ENCODE results near the gene HIVEP3.

HIVEP3 gene

DNA sequence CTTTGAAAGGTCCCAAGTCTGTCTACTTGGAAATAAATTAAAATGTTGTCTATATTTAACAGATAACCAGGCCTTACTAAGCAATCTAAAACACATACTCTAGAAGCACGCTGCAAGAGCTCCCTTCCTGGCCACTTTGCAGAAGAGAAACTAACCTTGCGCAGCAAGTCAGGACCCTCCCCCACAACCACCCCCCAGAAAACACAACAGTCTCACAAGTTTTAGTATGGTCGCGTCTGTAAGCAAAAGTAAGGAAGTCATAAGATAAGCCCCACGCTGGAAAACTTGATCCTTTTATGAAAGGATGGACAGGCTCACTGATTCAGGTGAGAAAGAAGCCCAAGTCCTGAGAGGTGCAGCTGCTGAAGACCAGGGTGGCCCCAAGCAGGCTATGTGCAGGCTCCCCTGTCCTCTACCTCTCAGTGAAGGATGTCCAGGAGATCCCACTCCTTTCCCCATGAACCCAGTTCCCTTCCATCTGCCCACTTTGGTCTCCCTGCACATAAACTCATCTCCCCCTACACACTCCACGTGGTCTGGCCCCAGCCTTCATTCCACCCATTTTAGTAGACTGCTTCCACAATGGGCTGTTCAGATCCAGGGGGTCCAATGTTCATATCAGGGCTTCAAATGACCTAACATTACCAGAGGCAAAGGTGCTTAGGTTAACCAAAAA, 23.8 kb downstream of the HIVEP3 start:
- in situ Hi-C loops (cut with HindIII; ENCODE audit: low sequenced_read_pairs) = no loop called here

GRCh38 chr1:41894101-41894807, 24.5 kb downstream of the HIVEP3 start:
- in situ Hi-C loops (cut with HindIII; ENCODE audit: low sequenced_read_pairs) = no loop called here

- in situ Hi-C loops (cut with HindIII; ENCODE audit: low sequenced_read_pairs) = no loop called here
Observed at GRCh38 chr1:41892301-41892781, 26.4 kb downstream of the HIVEP3 start.

DNA sequence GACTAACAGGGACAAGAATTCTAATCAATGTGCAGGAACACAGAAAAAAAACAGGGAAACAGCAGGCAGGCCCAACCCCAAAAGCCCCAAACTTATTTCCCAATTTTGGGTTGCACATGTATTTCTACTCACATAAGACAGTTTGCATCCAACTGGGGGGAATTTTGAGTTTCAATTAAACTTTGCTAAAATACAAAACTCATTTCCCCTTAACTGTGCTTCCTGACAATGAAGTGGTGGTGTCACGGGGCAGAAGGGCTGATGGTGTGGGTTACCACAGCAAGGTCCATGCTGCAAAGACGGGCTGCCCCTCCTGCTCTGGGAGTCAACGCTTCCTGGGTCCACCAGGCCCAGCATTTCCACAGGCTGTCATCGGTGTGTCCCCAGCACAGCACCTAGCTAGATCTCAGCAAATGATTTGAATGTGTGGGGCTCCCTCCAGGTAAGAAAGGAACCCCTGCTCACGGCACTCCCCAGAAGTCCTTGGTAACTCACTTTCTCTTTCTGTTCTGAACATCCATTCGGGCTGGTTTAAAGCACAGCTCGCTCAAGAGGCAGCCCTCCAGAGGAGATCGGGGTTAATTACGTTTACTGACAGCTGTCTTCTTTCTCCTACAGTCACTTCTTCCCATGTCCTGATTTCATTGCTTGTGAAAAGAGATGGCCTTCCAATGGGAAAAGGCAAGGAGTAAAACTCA, 27.4 kb downstream of the HIVEP3 start:
- in situ Hi-C loops (cut with HindIII; ENCODE audit: low sequenced_read_pairs) = no loop called here

DNA sequence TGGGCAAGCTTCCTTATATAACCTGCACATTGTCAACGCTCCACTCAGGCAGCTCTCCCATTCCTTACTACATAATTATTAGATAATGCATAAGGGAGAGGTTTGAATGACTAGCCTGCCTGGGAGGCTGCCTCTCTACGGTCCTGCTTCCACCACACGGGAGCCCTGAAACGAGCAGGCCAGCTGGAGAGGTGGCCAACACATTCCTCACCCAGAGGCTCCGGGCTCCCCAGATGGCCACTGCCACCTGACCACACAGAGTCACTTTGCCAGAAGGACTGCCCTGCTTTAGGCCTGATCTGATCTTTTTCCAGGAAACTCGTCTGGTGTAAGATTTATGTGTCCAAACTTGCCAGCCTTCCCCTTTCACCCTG, 27.9 kb downstream of the HIVEP3 start:
- in situ Hi-C loops (cut with HindIII; ENCODE audit: low sequenced_read_pairs) = no loop called here

DNA sequence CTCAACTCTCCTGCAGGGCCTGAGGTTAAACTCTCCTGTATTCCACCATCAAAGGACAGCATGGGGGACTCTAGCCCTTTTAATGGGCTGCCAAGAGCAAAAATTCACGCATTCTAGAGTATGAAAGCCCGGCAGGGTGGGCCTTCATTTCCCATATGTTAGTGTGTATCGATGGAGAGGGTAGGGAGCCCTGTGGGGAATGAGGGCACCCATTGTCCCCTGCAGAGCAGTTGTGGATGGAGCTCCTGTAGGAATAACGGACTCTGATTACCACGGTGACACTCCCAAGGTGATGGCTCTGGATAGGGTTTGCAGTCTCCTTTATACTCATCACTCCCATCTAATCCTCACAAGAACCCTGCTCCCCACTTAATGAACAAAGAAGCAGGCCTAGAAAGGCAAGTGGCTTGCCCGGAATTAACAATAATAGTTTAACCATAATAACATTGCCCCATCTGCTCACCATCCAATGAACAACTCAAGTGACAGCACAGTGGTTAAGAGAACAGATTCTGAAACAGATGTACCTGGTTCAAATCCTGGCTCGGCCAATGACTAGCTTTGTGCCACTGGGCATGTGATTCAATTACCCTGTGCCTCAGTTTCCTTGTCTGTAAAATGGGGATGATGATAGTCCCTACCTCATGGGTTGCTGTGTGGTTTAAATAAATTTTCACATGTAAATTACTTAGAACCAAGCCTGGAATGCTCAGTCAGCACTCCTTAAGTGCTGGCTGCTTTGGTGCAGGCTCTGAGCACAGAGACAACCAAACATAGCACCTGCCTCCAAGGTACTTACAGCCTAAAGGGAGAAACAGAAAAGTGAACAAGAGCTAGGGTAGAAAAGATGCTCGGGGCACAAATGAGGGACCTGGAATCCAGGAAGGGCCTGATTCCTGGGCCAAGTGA, 29.0 kb downstream of the HIVEP3 start:
- in situ Hi-C loops (cut with HindIII; ENCODE audit: low sequenced_read_pairs) = no loop called here

DNA sequence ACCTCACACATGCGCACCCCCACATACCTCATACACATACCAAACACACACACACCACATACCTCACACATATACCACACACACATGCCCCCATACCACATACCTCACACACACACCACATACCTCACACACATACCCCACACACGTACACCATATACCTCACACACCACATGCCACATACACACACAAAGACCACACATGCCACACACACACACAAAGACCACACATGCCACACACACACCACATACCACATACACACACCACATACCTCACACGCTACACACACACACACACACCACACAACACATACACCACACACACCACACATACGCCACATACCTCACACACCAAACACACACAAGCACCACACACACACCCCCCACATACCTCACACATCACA, 30.0 kb downstream of the HIVEP3 start:
- in situ Hi-C loops (cut with HindIII; ENCODE audit: low sequenced_read_pairs) = no loop called here

DNA sequence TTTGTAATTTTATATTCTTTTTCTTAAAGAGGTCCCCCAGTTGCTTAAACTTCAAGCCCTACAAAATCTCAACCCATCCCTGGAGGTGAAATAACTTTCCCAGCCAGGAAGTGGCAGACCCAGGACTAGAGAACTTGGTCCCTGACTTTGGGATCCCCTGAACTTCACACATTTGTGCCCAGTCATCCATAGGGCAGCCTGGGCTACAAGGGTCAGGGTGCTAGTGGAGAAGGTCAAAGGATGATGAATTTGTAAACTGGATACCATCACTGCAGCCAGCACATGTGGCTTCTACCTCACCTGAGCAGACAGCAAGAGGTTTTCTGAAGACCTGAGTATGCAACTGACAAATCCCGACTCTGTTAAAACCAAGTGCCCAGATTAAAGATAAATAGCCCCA, 31.4 kb downstream of the HIVEP3 start:
- in situ Hi-C loops (cut with HindIII; ENCODE audit: low sequenced_read_pairs) = no loop called here

- in situ Hi-C loops (cut with HindIII; ENCODE audit: low sequenced_read_pairs) = no loop called here
Observed at GRCh38 chr1:41884256-41885230, 34.2 kb downstream of the HIVEP3 start.

GRCh38 chr1:41883507-41883906, 35.2 kb downstream of the HIVEP3 start:
- in situ Hi-C loops (cut with HindIII; ENCODE audit: low sequenced_read_pairs) = no loop called here

DNA sequence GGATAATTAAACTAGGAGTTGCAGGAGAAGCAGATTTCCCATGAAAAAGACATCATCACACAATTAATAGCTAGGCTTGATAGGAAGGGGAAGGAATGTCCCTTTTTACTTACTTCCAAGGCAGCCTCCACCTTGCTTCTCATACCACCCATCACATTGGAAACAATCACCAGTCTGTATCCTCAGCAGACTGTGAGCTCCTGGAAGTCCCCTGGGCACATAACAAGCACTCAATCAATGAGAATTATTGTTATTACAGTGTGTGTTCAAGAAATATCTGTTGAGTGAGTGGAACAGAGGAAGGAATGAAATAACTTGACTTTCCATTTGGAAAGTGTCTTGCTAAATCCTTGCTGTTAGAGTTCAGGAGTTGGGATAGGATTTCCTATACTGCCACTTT, 36.2 kb downstream of the HIVEP3 start:
- in situ Hi-C loops (cut with HindIII; ENCODE audit: low sequenced_read_pairs) = no loop called here

GRCh38 chr1:41882068-41882477, 36.6 kb downstream of the HIVEP3 start:
- in situ Hi-C loops (cut with HindIII; ENCODE audit: low sequenced_read_pairs) = no loop called here

DNA sequence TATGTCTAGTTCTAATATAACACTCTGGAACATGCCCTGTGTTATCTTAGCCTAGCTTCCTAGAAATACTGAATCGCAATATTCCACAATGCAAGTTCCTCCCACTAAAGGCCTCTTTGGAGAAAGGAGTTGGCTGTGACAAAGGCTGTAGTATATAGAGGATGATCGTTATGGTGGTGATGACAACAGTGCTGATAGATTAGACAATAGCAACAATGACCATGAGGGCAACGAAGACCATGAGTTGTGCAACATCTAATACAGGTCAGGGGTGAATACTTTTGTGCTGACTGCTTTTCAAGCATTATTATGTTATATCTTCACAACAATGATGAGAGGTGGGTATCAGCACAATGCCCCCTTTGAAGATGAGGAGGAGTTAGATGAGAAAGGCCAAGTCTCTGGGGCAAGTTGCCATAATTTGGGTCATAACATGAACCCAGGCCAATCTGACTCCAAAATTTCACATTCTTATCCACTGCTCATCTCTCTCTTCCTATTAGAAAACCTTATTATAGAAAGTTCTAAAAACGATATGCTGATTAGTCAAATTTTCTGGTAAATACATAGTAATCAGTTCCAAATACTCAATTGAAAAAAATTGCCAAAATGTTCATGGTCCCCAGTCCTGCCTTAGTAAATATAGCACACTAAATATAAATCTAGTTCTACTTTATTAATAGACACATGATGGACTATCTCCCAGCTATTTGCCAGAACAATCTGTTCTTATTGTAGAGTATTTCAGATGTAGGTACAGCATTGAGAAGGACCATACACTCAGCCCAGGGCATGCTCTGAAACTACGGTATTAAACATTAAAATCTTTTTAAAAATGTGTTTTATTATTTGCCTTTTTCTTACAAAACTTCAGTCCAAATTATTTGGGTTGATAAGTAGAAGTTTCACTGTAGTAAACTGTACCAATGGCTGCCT, 37.5 kb downstream of the HIVEP3 start:
- in situ Hi-C loops (cut with HindIII; ENCODE audit: low sequenced_read_pairs) = no loop called here

- in situ Hi-C loops (cut with HindIII; ENCODE audit: low sequenced_read_pairs) = no loop called here
Observed at GRCh38 chr1:41880261-41880660, 38.5 kb downstream of the HIVEP3 start.

GRCh38 chr1:41879617-41880016, 39.1 kb downstream of the HIVEP3 start:
- in situ Hi-C loops (cut with HindIII; ENCODE audit: low sequenced_read_pairs) = no loop called here

- in situ Hi-C loops (cut with HindIII; ENCODE audit: low sequenced_read_pairs) = no loop called here
Observed at GRCh38 chr1:41878911-41879310, 39.8 kb downstream of the HIVEP3 start.

GRCh38 chr1:41878495-41878894, 40.2 kb downstream of the HIVEP3 start:
- in situ Hi-C loops (cut with HindIII; ENCODE audit: low sequenced_read_pairs) = no loop called here

DNA sequence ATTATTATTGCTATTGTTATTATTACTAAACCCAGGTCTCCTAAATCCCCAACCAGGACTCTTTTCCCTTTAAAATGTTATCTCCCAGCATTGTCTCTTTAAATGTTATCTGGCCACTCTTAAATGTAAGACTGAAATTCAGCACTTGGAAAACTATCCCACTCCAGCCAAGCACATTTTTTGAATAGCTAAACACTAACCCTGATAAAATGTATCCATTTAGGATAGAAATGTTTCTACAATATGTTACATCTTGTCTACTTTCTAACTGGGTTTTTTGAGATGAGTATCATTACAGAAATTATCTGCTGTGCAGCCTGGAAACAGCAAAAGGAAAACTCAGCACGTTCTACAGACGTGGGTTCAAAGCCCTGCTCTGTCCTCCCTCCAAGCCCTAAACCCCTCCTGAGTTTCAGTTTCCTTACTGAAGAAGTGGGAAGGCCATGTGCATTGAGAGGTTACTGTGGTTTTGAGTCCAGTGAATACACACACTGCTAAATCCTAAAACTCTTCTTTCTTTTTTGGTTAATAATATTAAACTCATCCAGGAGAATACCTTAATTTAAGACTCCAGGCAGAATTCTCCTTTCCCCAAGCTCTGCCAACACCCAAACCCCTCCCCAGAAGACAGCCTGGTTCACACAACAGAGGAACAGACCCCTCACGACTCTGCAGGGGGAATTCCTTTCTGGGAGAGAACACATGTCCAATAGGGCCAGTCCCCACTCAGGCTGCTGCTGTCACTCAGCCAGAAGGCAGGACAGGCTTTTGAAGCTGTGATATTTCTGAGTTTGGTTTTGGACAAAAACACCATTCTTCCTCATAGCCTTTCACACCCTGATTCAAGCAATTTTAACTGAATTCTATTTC, 41.9 kb downstream of the HIVEP3 start:
- in situ Hi-C loops (cut with HindIII; ENCODE audit: low sequenced_read_pairs) = no loop called here
